AG04450 (cell line): Measurements from ENCODE around the gene JMJD8. TPM values are rescaled to one million over a fixed set of nuclear protein-coding genes. Genes with fewer than 3 reads are reported as not detected.

Source experiments
- CTCF ChIA-PET: fragments of 300-600, 350-600 bp; formaldehyde crosslinking; extraction: SDS; loops from one replicate; lab custom pipeline; 2022; ENCODE audit warnings: antibody characterized with exemption, inconsistent platforms; lab: Charles Lee
- POLR2A ChIA-PET: fragments of 350-600 bp; formaldehyde crosslinking; extraction: SDS; loops from one replicate; lab custom pipeline; 2021; ENCODE audit warnings: antibody characterized with exemption, inconsistent platforms; lab: Yijun Ruan, JAX
- DNase-seq: peaks from one replicate; pipeline ENCODE4 v3.0.0-alpha.2; 2011; ENCODE audit warnings: low read depth, low spot score
- H3K27ac ChIP-seq: one replicate; pipeline ENCODE4 v1.5.1; 2012; ENCODE audit warnings: low read depth, low read length, control low read depth
- H3K27me3 ChIP-seq: one replicate; pipeline ENCODE4 v1.6.0; 2012; ENCODE audit warnings: low read length; ENCODE audit not compliant: control insufficient read depth, insufficient read depth
- H3K4me3 ChIP-seq: 2 replicates; pipeline ENCODE4 v1.5.1; 2011; ENCODE audit warnings: mild to moderate bottlenecking, low read depth, low read length, control low read depth
- H3K9me3 ChIP-seq: 2 replicates; pipeline ENCODE4 v1.5.1; 2012; ENCODE audit warnings: low read length; ENCODE audit not compliant: control insufficient read depth, insufficient read depth
- CTCF ChIP-seq: IDR thresholded peaks from 2 replicates; pipeline ENCODE4 v1.5.1; 2011; ENCODE audit warnings: low read depth, low read length, control low read depth, inconsistent platforms
- polyA plus RNA-seq: library from polyadenylated mRNA; depleted of rRNA; stranded (reverse); fragments of >200 nt; gene quantifications from 2 replicates; pipeline ENCODE4 v1.2.3, GENCODE V29; 2011

JMJD8 gene
- polyA plus RNA-seq, 1 experiment, result 33.1 TPM

GRCh38 chr16:672851-673250 is 11.3 kb downstream of the JMJD8 start:
- Histone ChIP-seq H3K27me3 (no peaks in the 10 kb centered on the region), H3K27ac (no peak overlapping the region), H3K4me3 (no peak overlapping the region), H3K9me3 (no peaks in the 10 kb centered on the region; the same call in 1 of the 2 replicates)
- CTCF ChIA-PET, result no interaction called here
- no peak for DNase-seq
- no peak for TF ChIP-seq CTCF
- POLR2A ChIA-PET, result no interaction called here

- H3K9me3 ChIP-seq, result no peaks in the 10 kb centered on the region; the same call in 1 of the 2 replicates
- CTCF ChIA-PET, result no interaction called here
- no peak for TF ChIP-seq CTCF
- H3K27me3 ChIP-seq, result no peaks in the 10 kb centered on the region
- H3K4me3 ChIP-seq, result no peak overlapping the region
- no peak for DNase-seq
- no peak overlapping the region for H3K27ac ChIP-seq
- POLR2A ChIA-PET, result no interaction called here
Measured at GRCh38 chr16:672371-672770, 11.8 kb downstream of the JMJD8 start.

- no peak for TF ChIP-seq CTCF
- H3K4me3 ChIP-seq, result no peak overlapping the region
- H3K27ac ChIP-seq, result no peak overlapping the region
- CTCF ChIA-PET, result no interaction called here
- DNase-seq, result no peak
- no peaks in the 10 kb centered on the region; the same call in 1 of the 2 replicates for H3K9me3 ChIP-seq
- POLR2A ChIA-PET, result no interaction called here
- H3K27me3 ChIP-seq, result no peaks in the 10 kb centered on the region
Measured at GRCh38 chr16:671353-672131, 12.6 kb downstream of the JMJD8 start.

- Histone ChIP-seq H3K4me3 (no peak overlapping the region), H3K27ac (no peak overlapping the region), H3K9me3 (no peaks in the 10 kb centered on the region; the same call in 1 of the 2 replicates), H3K27me3 (no peaks in the 10 kb centered on the region)
- DNase-seq, result no peak
- POLR2A ChIA-PET, result no interaction called here
- CTCF ChIA-PET, result interaction anchor here (0.6 kb wide), 1 partner anchor 236 kb away, joined by 3 read pairs; no protein-coding TSS in a partner anchor
- TF ChIP-seq CTCF, result no peak
Measured at GRCh38 chr16:670485-671352, 13.4 kb downstream of the JMJD8 start.
